Astrocyte (in vitro differentiated cells and primary cell): ENCODE measurements around the gene MAP3K21. TPM values are rescaled to one million over a fixed set of nuclear protein-coding genes. Genes with fewer than 3 reads are reported as not detected.

Experiments
- DNase-seq: peaks from one replicate; pipeline ENCODE4 v3.0.0-alpha.2; 2010; ENCODE audit warnings: low read depth
- FAIRE-seq: peaks from 2 replicates; lab custom pipeline; 2011; peaks lifted over from hg19 to GRCh38; lab: Jason Lieb, UNC
- H2AFZ ChIP-seq: 2 replicates; pipeline ENCODE4 v1.6.0; 2012; ENCODE audit warnings: low read depth, low read length, inconsistent platforms
- H3K27ac ChIP-seq: 2 replicates; pipeline ENCODE4 v1.5.1; 2011; ENCODE audit warnings: low read depth, low read length, inconsistent platforms
- H3K27me3 ChIP-seq: 2 replicates; pipeline ENCODE4 v1.6.0; 2011; ENCODE audit warnings: low read length, inconsistent platforms; ENCODE audit not compliant: insufficient read depth
- H3K36me3 ChIP-seq: 2 replicates; pipeline ENCODE4 v1.5.1; 2011; ENCODE audit warnings: low read length, inconsistent platforms; ENCODE audit not compliant: insufficient read depth
- H3K4me1 ChIP-seq: 2 replicates; pipeline ENCODE4 v1.5.1; 2011; ENCODE audit warnings: low read length, inconsistent platforms; ENCODE audit not compliant: insufficient read depth
- H3K4me2 ChIP-seq: 2 replicates; pipeline ENCODE4 v1.6.0; 2012; ENCODE audit warnings: low read length, inconsistent platforms
- H3K4me3 ChIP-seq: 2 replicates; pipeline ENCODE4 v1.5.1; 2011; ENCODE audit warnings: low read depth, mild to moderate bottlenecking, low read length, inconsistent platforms; ENCODE audit not compliant: insufficient read depth
- H3K79me2 ChIP-seq: 2 replicates; pipeline ENCODE4 v1.6.0; 2012; ENCODE audit warnings: mild to moderate bottlenecking, low read length, inconsistent platforms; ENCODE audit not compliant: insufficient read depth
- H3K9ac ChIP-seq: 2 replicates; pipeline ENCODE4 v1.6.0; 2012; ENCODE audit warnings: mild to moderate bottlenecking, low read length, inconsistent platforms
- H3K9me3 ChIP-seq: 2 replicates; pipeline ENCODE4 v1.5.1; 2012; ENCODE audit warnings: low read depth, mild to moderate bottlenecking, low read length, inconsistent platforms; ENCODE audit not compliant: insufficient read depth
- H4K20me1 ChIP-seq: 2 replicates; pipeline ENCODE4 v1.6.0; 2012; ENCODE audit warnings: low read length, inconsistent platforms; ENCODE audit not compliant: insufficient read depth
- H3K27ac Mint-ChIP-seq: one replicate; pipeline ENCODE4 v1.8.0; 2021; ENCODE audit warnings: mild to moderate bottlenecking, mixed read lengths; ENCODE audit not compliant: unreplicated experiment
- H3K27me3 Mint-ChIP-seq: one replicate; pipeline ENCODE4 v1.8.0; 2021; ENCODE audit warnings: low read depth, mixed read lengths; ENCODE audit not compliant: unreplicated experiment
- H3K36me3 Mint-ChIP-seq: one replicate; pipeline ENCODE4 v1.8.0; 2021; ENCODE audit warnings: low read depth, mixed read lengths; ENCODE audit not compliant: unreplicated experiment
- H3K4me1 Mint-ChIP-seq: one replicate; pipeline ENCODE4 v1.8.0; 2021; ENCODE audit warnings: low read depth, mixed read lengths; ENCODE audit not compliant: unreplicated experiment
- H3K4me3 Mint-ChIP-seq: one replicate; pipeline ENCODE4 v1.8.0; 2021; ENCODE audit warnings: mild to moderate bottlenecking, moderate library complexity, mixed read lengths; ENCODE audit not compliant: unreplicated experiment
- H3K9me3 Mint-ChIP-seq: one replicate; pipeline ENCODE4 v1.8.0; 2021; ENCODE audit warnings: mild to moderate bottlenecking, mixed read lengths; ENCODE audit not compliant: unreplicated experiment
- EZH2 ChIP-seq: IDR thresholded peaks from 2 replicates; pipeline ENCODE4 v1.6.1; 2012; ENCODE audit warnings: mild to moderate bottlenecking, low read length, inconsistent platforms; ENCODE audit not compliant: insufficient read depth
- total RNA-seq: library from RNA; stranded (reverse); gene quantifications from 2 replicates; pipeline ENCODE4 v1.2.1, GENCODE V29; 2021
- TF ChIP-seq, protein P1 (sequence below): IDR thresholded peaks from 2 replicates; pipeline ENCODE4 v1.5.1; 2011; ENCODE audit warnings: low read depth, mild to moderate bottlenecking, inconsistent platforms, low read length, moderate library complexity; ENCODE audit not compliant: insufficient read depth

MAP3K21 gene
- total RNA-seq, 1 donor from 2014 or later = 2.5 TPM

DNA sequence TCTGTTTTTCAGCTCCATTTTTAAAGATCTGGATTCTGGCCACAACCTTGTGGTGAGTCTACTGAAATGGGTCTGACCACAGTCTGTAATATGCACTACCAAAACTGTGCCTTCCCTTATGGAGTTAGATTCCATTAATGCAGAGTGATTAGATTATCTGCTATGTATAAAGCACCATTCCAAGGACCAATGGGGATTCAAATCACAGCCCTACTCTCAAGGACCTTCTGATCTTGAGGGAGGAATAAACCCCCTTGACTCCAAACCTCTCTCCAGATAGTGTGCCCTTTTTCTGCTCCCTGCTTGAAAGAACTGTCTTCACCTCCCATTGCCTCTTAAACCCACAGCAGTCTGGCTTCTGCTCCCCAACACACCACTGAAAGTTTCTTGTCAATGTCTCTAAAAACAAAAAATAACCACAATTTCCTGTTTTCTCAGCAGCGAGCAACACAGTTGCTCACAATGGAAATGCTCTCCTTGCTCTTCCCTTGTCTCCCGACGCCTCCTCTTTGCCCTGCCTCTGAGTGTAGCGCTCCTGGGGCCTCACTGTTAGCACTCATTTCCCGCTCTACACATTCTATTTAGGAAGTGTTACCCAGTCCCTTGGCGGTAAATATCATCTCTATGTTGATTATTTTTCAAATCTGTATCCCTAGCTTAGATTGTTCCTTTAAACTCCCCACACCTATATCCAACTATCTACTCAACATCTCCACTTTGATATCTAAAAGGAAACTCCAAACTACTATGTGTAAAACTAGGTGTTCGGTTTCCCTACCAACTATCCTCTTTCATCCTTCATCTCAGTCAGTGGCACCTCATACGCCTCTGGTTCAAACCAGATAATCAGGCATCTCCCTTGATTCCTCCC, 45.6 kb upstream of the MAP3K21 start:
- H3K9ac ChIP-seq = no peak overlapping the region
- peaks cover 3% of the 10 kb centered on the region for H3K9me3 Mint-ChIP-seq
- TF ChIP-seq, protein P1, sequence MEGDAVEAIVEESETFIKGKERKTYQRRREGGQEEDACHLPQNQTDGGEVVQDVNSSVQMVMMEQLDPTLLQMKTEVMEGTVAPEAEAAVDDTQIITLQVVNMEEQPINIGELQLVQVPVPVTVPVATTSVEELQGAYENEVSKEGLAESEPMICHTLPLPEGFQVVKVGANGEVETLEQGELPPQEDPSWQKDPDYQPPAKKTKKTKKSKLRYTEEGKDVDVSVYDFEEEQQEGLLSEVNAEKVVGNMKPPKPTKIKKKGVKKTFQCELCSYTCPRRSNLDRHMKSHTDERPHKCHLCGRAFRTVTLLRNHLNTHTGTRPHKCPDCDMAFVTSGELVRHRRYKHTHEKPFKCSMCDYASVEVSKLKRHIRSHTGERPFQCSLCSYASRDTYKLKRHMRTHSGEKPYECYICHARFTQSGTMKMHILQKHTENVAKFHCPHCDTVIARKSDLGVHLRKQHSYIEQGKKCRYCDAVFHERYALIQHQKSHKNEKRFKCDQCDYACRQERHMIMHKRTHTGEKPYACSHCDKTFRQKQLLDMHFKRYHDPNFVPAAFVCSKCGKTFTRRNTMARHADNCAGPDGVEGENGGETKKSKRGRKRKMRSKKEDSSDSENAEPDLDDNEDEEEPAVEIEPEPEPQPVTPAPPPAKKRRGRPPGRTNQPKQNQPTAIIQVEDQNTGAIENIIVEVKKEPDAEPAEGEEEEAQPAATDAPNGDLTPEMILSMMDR = no peak
- no peak for TF ChIP-seq EZH2
- no peak overlapping the region for H3K4me3 ChIP-seq
- H3K4me3 Mint-ChIP-seq = peak overlapping the region; percentile 17
- FAIRE-seq (no peak), DNase-seq (peak; percentile 87)
- H3K27me3 ChIP-seq = no peaks in the 10 kb centered on the region
- H3K27me3 Mint-ChIP-seq = no peaks in the 10 kb centered on the region
- H3K4me2 ChIP-seq = peak overlapping the region; percentile 73
- no peak overlapping the region for H2AFZ ChIP-seq
- H3K9me3 ChIP-seq = no peaks in the 10 kb centered on the region
- peaks cover 8% of the 10 kb centered on the region for H3K4me1 ChIP-seq
- H3K36me3 ChIP-seq = no peaks in the 10 kb centered on the region
- H3K27ac Mint-ChIP-seq = peak overlapping the region; percentile 64
- peaks cover 68% of the 10 kb centered on the region for H4K20me1 ChIP-seq
- H3K36me3 Mint-ChIP-seq = peaks cover 9% of the 10 kb centered on the region
- H3K79me2 ChIP-seq = peaks cover 54% of the 10 kb centered on the region
- peaks cover 13% of the 10 kb centered on the region for H3K4me1 Mint-ChIP-seq
- no peak overlapping the region for H3K27ac ChIP-seq

DNA sequence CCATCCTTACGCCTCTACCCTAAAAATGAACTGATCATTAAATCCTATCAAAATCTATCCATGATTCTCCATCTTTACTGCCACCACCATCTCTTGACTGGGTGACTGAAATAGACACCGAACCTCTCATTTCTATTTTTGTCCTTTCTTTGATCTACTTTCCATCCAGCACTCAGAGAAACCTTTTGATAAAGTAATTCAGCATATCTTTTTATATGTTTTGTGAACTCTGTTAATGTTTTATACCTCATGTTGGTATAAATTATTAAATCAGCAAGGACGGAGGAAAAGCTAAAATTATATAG, 45.0 kb upstream of the MAP3K21 start:
- Histone ChIP-seq H2AFZ (no peak overlapping the region), H4K20me1 (peaks cover 68% of the 10 kb centered on the region), H3K4me3 (no peak overlapping the region), H3K4me1 (peaks cover 8% of the 10 kb centered on the region), H3K27me3 (no peaks in the 10 kb centered on the region), H3K4me2 (no peak overlapping the region), H3K27ac (no peak overlapping the region), H3K9me3 (no peaks in the 10 kb centered on the region), H3K36me3 (no peaks in the 10 kb centered on the region), H3K79me2 (peaks cover 56% of the 10 kb centered on the region), H3K9ac (no peak overlapping the region)
- FAIRE-seq = no peak
- Mint-ChIP-seq H3K9me3 (peaks cover 3% of the 10 kb centered on the region), H3K4me3 (no peak overlapping the region), H3K27ac (peak overlapping the region; percentile 64), H3K27me3 (no peaks in the 10 kb centered on the region), H3K4me1 (peaks cover 13% of the 10 kb centered on the region), H3K36me3 (peaks cover 10% of the 10 kb centered on the region)
- no peak for DNase-seq
- no peak for TF ChIP-seq EZH2
- TF ChIP-seq, protein P1 = no peak

DNA sequence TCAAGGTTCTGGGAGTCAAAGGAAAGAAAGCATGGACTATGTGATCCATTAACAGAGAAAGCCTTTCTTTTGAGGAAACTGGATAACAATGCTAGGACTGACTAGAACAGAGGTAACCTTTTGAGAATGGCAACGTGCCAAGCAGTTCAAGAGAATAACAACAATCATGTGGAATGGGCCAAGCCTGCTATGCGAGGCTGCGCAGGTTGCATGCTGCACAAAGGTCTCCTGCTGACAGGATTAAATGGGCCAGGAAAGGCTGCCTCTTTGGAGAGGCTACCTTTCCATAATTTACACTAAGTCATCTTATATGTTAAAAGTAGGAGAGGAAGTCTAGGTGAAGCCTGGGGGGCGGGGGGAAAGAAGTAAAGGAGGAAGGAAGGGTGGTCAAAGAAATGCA, 37.8 kb upstream of the MAP3K21 start:
- H3K4me3 ChIP-seq = no peak overlapping the region
- H3K4me1 ChIP-seq = peaks cover 3% of the 10 kb centered on the region
- no peak overlapping the region for H2AFZ ChIP-seq
- no peaks in the 10 kb centered on the region for H3K27me3 ChIP-seq
- Mint-ChIP-seq H3K27me3 (no peaks in the 10 kb centered on the region), H3K36me3 (peaks cover 10% of the 10 kb centered on the region), H3K4me1 (peaks cover 21% of the 10 kb centered on the region), H3K27ac (no peak overlapping the region), H3K4me3 (no peak overlapping the region), H3K9me3 (peaks cover 2% of the 10 kb centered on the region)
- TF ChIP-seq, protein P1 = no peak
- TF ChIP-seq EZH2 = no peak
- no peak overlapping the region for H3K9ac ChIP-seq
- DNase-seq (no peak), FAIRE-seq (no peak)
- H4K20me1 ChIP-seq = peaks cover 32% of the 10 kb centered on the region
- no peaks in the 10 kb centered on the region for H3K9me3 ChIP-seq
- H3K4me2 ChIP-seq = no peak overlapping the region
- H3K36me3 ChIP-seq = no peaks in the 10 kb centered on the region
- no peak overlapping the region for H3K27ac ChIP-seq
- H3K79me2 ChIP-seq = peaks cover 84% of the 10 kb centered on the region
